MG63 (cell line): ENCODE measurements around the gene ZFHX3. TPM values are rescaled to one million over a fixed set of nuclear protein-coding genes. Genes with fewer than 3 reads are reported as not detected.
A peak's percentile ranks its signal among the peaks of the same experiment; 100 is the strongest.

Experiments
- DNase-seq: peaks from one replicate; pipeline ENCODE4 v3.0.0-alpha.2; 2020
- H3K27me3 ChIP-seq: fragments of 250-450 bp; sonication (Bioruptor Pico); 2 replicates; pipeline ENCODE4 v1.5.1; 2020; ENCODE audit warnings: mild to moderate bottlenecking, moderate library complexity
- H3K36me3 ChIP-seq: fragments of 250-450 bp; sonication (Bioruptor Pico); 2 replicates; pipeline ENCODE4 v1.5.1; 2020; ENCODE audit warnings: mild to moderate bottlenecking, moderate library complexity
- H3K4me3 ChIP-seq: fragments of 250-450 bp; sonication (Bioruptor Pico); 2 replicates; pipeline ENCODE4 v1.5.1; 2020; ENCODE audit warnings: mild to moderate bottlenecking, moderate library complexity
- H3K9me3 ChIP-seq: fragments of 250-450 bp; sonication (Bioruptor Pico); 2 replicates; pipeline ENCODE4 v1.5.1; 2020; ENCODE audit warnings: mild to moderate bottlenecking, moderate library complexity
- total RNA-seq: library from RNA; depleted of rRNA; stranded (reverse); fragments of >200 nt; shearing (Covaris generic); gene quantifications from 2 replicates; pipeline ENCODE4 v1.2.3, GENCODE V29; 2014; ENCODE audit warnings: low replicate concordance

Gene ZFHX3
- total RNA-seq, 1 experiment from 2014 or later = 0.89 TPM

DNA sequence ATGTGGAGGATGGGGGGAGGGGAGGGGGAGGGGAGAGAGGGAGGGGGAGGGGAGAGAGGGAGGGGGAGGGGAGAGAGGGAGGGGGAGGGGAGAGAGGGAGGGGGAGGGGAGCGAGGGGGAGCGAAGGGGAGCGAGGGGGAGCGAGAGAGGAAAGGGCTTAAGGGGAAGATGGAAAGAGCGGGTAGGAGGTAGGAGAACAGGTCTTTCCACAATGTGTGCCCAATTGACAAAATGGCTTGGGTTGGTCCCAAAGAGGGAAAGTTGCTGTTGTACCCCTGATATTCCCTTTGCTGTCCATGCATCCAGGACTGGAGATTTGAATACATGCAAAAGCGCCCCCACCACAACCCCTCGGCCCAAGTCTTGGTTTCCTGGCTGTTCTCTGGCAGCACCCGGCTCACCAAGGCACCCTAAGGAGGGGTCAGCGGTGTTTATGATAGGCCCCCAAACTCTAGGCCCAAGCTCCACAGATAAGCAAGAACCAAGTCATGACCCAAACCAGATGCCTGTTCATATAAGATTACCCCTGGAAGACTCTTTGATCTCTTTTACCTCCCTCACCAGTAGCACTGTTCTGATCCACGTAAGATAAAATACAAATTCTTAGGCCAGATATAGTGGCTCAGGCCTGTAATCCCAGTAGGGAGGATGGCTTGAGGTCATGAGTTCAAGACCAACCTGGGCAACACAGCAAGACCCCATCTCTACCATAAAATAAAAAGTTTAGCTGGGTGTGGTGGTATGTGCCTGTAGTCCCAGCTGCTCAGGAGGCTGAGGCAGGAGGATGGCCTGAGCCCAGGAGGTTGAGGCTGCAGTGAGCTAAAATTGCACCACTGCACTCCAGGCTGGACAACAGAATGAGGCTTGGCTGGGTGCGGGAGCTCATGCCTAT is 119.6 kb downstream of the ZFHX3 start:
- no peaks in the 10 kb centered on the region for H3K36me3 ChIP-seq
- no peak overlapping the region for H3K4me3 ChIP-seq
- no peaks in the 10 kb centered on the region for H3K27me3 ChIP-seq
- DNase-seq = no peak
- H3K9me3 ChIP-seq = no peaks in the 10 kb centered on the region

DNA sequence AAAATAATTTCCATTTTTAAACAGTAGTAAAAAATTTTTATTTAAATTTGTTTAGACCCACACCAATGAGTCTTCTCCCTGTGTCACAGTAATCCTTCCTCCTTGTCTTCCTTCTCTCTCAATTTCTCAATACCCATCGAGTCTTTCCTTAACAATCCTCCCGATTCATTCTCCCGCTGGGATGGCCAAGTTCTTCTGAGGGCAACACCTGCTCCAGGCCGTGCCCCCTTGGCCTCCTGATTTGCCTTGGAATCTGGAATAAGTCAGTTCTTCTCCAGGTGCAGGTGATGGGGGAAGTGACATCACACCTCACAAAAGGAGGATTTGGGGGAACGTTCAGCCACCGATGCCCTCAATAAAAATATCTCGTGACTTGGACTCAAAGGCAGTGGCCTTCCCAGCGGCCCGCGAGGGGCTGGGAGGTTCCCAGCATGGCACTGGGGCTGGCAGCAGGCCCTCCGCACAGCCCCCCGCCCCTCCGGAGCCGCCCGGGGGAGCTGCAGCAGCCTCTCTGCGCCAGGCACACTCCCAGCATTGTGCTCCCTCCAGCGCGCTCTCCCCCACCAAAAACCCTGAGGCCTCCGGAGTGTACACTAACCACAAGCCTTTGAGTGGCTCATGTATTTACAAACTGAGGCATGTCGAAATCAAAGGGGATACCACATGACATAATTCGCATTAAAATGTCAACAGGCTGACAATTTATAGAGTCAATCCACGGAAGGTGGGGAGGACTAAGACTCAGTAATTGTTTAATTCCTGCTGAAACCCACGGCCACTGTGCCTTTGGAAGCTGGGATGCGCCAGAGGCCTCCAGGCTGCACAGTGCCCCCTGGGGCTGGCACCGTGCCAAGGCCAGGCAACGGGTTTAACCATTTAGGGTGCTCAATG is 120.5 kb downstream of the ZFHX3 start:
- peak; percentile 10 for DNase-seq
- H3K4me3 ChIP-seq = no peak overlapping the region
- no peaks in the 10 kb centered on the region for H3K27me3 ChIP-seq

DNA sequence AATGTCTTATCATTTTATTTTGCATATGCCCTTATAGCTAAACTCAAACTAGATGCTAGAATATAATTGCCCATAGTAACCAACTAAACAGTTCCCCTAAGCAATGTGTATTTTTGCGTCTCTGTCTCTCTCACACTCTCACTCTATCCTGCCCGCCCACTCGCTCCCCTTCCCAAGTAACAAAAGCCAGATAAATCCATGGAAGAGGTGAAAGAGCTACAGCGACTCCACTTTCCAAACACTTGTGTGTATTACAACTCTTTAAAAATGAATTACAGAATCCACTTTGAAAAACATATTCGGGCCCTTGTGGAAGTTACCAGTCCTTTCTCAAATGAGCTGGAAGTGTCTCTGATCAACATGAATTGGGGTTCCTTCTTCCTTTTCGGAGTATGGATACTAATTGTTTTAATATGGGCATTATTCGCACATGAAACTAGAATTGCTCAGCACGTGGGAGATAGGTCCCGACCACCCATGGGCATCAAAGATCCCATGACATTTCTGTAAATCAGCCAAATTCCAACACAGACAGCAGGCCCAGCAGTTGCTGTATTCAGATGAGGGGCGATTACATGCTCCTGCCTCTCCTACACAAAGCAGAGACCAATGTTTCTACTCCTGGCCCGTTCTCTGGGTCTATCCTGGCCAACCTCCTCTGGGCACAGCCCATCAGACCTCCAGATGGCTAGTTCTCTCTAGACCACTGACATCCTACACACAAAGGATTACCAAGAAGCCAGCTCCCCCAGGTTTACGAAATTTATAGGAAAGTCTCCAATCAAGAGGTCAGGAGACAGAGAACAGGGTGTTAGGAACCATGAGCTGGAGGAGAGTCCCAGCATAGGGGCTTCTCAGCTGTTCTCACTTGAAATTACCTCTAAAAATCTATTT is 121.5 kb downstream of the ZFHX3 start:
- Histone ChIP-seq H3K9me3 (no peaks in the 10 kb centered on the region), H3K36me3 (no peaks in the 10 kb centered on the region), H3K4me3 (no peak overlapping the region), H3K27me3 (no peaks in the 10 kb centered on the region)
- no peak for DNase-seq

More for the DNA sequence above, 120.5 kb downstream of the ZFHX3 start:
- H3K36me3 ChIP-seq = no peaks in the 10 kb centered on the region
- H3K9me3 ChIP-seq = no peaks in the 10 kb centered on the region

DNA sequence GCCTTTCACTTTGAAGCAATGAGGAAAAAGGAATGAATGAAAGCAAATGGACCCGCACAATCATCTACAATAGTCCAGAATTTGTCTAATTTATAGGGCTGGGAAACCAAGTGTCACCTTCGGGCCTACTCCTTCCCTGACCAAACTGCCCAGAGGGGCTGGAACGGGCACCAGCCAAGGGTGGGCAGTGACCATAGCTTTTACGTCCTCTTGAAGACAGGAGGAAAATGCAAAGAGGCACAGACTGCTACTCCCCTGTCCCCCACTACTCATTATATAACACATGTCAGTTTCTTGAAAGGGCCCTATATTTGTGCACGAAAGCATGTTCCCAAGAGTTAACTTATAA is 122.3 kb downstream of the ZFHX3 start:
- Histone ChIP-seq H3K27me3 (no peaks in the 10 kb centered on the region), H3K4me3 (no peak overlapping the region), H3K9me3 (no peaks in the 10 kb centered on the region), H3K36me3 (no peaks in the 10 kb centered on the region)
- DNase-seq = no peak

DNA sequence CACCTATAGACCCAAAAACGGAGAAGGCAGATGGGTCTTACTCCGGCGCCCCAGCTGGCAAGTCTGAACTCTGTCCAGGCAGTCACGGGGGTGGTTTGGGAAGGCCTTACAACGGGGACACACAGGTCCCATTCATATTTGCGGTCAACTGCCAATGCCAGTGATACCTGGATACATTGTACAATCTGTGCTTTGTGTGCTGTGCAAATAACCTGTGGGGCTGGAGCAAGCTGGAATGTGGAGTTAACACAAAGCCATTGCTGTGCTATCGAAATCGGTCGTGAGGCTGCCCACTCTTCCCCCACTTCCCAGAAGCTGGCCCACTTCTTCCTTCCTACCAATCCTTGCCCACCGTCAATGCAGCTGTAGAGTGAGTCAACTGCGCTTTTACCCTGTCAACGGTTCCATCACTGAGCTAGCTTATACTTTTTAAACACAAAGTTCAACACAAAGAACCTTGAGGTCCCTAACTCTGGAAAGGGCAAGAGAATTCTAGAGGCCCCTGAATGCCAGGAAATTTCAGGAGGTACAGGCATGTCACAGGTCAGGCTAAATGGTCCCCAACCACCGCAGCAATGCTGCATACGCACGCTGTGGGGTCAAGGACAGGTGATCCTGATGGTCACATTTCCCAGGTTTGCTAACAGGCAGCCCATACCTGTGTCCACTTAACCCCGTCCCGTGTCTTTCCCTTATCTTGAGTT is 122.8 kb downstream of the ZFHX3 start:
- H3K36me3 ChIP-seq = no peaks in the 10 kb centered on the region
- DNase-seq = no peak
- H3K9me3 ChIP-seq = no peaks in the 10 kb centered on the region
- no peaks in the 10 kb centered on the region for H3K27me3 ChIP-seq
- H3K4me3 ChIP-seq = no peak overlapping the region

DNA sequence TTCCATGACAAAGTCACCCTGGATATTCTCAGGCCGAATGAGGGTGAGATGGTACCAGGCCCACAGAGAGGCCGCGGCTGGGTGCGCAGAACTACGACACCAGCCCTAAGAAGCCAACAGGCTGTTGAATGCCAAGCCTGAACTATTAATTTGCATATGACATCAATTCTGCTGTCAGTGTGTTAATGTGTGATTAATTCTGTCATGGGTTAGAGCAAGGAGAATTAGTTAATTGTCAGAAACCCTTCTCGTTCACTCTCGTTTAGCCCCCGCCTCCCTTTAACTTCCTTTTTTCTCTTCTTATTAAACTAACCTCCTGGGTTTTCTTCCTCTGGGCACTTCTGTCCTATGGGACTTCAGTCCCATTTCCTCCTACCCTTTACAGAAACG is 123.4 kb downstream of the ZFHX3 start:
- Histone ChIP-seq H3K36me3 (no peaks in the 10 kb centered on the region), H3K27me3 (no peaks in the 10 kb centered on the region), H3K4me3 (no peak overlapping the region), H3K9me3 (no peaks in the 10 kb centered on the region)
- DNase-seq = no peak

DNA sequence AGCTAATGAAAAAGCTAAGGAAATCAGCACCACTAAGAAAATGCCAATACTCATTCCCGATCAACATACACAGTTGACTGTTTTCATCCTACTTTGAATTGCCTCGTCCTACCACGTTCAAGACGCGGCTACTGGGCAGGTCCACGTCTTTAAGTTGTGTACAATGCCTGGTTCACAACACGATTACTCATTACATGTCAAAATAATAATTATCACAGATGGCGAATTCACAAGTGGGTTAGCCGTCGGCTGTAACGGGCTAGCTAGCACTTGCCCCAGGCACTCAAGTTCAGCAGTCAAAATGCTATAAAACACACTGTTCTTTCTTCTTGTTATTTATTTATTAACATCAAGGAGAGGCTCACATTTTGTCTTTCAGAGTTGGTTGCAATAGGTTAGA is 124.2 kb downstream of the ZFHX3 start:
- no peaks in the 10 kb centered on the region for H3K27me3 ChIP-seq
- no peaks in the 10 kb centered on the region for H3K9me3 ChIP-seq
- H3K4me3 ChIP-seq = no peak overlapping the region
- DNase-seq = no peak
- H3K36me3 ChIP-seq = no peaks in the 10 kb centered on the region

DNA sequence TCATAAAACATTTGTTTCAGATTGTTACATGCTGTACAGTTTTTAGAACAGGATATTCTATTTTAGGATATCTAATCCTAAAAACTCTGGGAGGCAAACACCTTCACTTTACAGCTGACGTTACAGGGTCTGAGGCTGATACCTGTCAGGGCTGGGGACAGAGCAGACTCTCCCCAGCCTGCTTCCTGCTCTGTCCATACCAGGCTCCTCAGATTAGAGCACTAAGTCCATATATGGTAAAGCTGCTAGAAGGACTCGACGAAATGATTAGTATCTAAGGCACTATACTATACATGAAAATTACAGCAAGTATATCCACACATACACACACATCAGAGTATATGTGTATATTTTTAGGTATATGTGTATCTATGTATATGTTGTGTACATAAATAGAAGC is 125.2 kb downstream of the ZFHX3 start:
- no peak for DNase-seq
- H3K4me3 ChIP-seq = no peak overlapping the region
- no peaks in the 10 kb centered on the region for H3K36me3 ChIP-seq
- no peaks in the 10 kb centered on the region for H3K27me3 ChIP-seq
- H3K9me3 ChIP-seq = no peaks in the 10 kb centered on the region

DNA sequence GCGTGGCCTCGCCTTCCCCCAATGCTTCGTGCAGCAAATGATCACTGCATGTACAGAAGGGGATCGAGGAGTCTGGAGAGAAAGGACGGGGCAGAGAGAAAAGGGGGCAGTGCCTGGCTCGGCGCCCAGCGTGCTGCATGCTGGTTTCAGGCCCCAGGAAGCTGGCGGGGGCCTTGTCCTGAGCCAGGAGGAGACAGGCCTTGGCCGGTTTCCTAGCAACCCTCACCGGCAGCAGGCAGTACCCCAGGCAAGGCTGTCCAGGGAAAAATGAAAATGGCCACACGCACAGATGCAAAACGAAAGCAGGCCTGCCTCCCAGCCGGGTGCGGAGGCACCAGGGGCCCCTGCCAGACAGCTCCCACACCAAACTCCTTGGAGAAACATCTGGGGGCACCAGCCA is 126.3 kb downstream of the ZFHX3 start:
- Histone ChIP-seq H3K27me3 (no peaks in the 10 kb centered on the region), H3K9me3 (no peaks in the 10 kb centered on the region), H3K4me3 (no peak overlapping the region), H3K36me3 (no peaks in the 10 kb centered on the region)
- no peak for DNase-seq

DNA sequence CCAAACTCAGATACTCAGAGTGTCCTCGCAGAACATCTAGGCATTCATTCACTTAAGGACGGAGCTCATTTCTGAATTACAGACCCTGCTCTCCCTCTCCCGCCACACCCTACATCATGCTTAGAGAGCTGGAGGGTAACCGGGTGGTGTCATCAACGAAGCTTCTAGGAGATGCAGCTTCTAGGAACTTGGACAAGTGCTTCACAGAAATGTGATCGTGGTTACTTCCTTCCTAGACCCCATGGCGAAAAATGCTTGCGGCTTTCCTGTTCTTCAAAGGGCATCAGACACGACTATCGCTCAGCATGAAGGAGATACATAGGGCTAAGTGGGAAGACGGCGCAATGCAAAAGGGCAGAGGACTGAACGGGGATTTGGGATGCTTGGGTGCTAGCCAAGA is 126.8 kb downstream of the ZFHX3 start:
- no peaks in the 10 kb centered on the region for H3K9me3 ChIP-seq
- no peak for DNase-seq
- no peak overlapping the region for H3K4me3 ChIP-seq
- H3K27me3 ChIP-seq = no peaks in the 10 kb centered on the region
- no peaks in the 10 kb centered on the region for H3K36me3 ChIP-seq

DNA sequence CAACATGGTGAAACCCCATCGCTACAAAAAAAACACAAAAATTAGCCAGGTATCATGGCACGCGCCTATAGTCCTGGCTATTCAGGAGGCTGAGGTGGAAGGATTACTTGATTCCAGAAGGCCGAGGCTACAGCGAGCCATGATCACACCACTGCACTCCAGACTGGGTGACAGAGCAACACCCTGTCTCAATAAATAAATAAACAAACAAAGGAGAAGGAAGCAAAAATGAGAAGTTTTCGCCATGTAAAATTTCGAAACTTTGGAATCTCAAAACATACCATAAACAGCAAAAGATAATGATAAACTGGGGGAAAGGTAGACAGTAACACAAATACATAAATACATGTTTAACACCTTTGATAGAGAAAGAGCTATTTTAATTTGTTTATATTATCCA is 130.9 kb downstream of the ZFHX3 start:
- Histone ChIP-seq H3K36me3 (no peaks in the 10 kb centered on the region), H3K27me3 (no peaks in the 10 kb centered on the region), H3K4me3 (no peak overlapping the region), H3K9me3 (no peaks in the 10 kb centered on the region)
- no peak for DNase-seq

DNA sequence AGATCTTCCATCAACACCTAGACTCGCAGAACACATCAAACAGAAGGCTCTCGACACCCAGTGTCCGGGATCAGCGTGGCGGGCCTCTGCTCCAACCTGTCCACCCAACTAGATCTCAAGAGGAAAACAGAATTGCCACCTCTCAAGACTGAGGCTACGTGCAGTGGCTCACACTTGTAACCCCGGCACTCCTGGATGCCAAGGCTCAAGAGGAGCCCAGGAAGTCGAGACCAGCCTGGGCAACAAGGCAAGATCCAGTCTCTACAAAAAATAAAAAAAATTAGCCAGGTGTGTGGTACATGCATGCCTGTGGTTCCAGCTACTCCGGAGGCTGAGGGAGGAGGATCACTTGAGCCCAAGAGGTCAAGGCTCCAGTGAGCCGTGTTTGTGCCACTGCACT is 132.6 kb downstream of the ZFHX3 start:
- H3K27me3 ChIP-seq = no peaks in the 10 kb centered on the region
- H3K36me3 ChIP-seq = no peaks in the 10 kb centered on the region
- H3K4me3 ChIP-seq = no peak overlapping the region
- no peaks in the 10 kb centered on the region for H3K9me3 ChIP-seq
- DNase-seq = no peak

DNA sequence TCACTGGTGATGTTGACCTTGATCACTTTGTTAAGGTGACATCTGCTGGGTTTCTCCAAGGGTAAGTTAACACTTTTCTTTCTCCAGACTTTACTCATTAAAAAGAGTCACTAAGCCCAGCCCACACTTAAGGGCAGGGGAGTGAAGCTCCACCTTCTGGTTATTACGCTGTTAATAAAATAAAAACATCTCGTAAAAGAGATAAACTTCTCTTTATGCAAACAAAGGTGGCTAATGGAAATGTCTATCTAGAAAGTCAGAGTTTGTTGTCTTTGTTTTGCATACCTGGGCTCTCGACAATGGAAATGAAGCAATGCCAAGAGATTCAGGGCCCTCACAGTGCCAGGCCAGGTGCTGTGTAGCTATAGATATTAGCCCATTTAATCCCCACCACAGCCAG is 134.4 kb downstream of the ZFHX3 start:
- H3K27me3 ChIP-seq = no peaks in the 10 kb centered on the region
- H3K4me3 ChIP-seq = no peak overlapping the region
- H3K36me3 ChIP-seq = no peaks in the 10 kb centered on the region
- no peak for DNase-seq
- H3K9me3 ChIP-seq = no peaks in the 10 kb centered on the region

DNA sequence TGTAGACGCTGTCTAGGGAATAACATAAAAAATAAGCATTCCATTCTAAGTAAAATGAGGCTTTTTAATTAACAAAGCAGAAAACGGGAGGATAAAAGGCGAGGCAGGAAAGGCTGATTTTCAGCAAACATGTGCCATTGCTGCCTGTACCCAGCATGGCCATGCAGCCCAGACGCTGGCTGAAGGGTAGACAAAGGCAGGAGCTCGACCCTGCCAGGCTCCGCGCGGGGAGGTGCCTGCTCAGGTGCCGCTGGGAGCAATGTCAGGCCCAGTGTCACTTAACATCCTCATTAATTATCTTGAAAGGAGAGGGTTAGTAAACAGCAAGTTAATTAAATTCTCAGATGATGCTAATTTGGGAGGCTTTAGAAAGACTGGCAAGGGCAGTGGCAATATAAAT is 136.0 kb downstream of the ZFHX3 start:
- no peaks in the 10 kb centered on the region for H3K9me3 ChIP-seq
- H3K27me3 ChIP-seq = no peaks in the 10 kb centered on the region
- no peak overlapping the region for H3K4me3 ChIP-seq
- H3K36me3 ChIP-seq = no peaks in the 10 kb centered on the region
- no peak for DNase-seq

DNA sequence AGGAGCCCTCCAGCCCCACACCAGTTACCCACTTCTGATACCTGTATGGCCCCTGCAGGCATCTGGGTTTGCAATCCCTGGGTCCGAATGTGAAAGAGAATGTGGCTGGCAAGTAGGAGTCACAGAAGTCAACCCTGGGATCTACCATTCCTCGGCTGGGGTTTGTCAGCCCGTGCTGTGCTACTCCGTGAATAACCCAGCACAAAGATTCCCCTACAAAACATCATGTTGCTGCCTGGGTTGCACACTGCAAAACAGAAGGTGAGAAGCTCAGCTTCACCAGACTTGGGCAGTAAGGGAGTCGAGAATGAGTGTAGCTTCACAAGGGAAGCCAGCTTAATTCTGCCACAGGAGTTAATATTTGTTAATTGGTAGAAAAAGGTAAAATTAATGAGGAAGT is 137.1 kb downstream of the ZFHX3 start:
- DNase-seq = no peak
- no peaks in the 10 kb centered on the region for H3K27me3 ChIP-seq
- no peak overlapping the region for H3K4me3 ChIP-seq
- H3K36me3 ChIP-seq = no peaks in the 10 kb centered on the region
- no peaks in the 10 kb centered on the region for H3K9me3 ChIP-seq

DNA sequence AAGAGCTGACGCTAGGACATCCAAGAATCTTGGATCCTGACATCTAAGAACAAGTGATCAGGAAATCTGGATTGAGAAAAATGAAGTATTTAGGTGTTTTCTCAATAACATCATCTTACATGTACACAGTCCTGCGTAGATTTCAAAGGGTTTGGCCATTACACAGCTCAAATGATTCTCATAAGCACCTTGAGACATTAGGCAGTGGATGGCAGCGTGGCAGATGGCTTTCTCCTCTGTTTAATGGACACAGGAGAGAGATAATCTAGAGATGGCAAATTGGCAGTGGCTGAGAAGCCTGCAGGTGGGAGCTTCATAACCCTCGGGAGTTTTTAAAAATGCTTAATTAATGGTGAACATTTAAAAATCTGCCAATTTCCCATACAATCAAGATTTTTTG is 137.5 kb downstream of the ZFHX3 start:
- Histone ChIP-seq H3K27me3 (no peaks in the 10 kb centered on the region), H3K36me3 (no peaks in the 10 kb centered on the region), H3K9me3 (no peaks in the 10 kb centered on the region), H3K4me3 (no peak overlapping the region)
- DNase-seq = no peak
